Measurements from ENCODE around the gene TMEM242.

DNA sequence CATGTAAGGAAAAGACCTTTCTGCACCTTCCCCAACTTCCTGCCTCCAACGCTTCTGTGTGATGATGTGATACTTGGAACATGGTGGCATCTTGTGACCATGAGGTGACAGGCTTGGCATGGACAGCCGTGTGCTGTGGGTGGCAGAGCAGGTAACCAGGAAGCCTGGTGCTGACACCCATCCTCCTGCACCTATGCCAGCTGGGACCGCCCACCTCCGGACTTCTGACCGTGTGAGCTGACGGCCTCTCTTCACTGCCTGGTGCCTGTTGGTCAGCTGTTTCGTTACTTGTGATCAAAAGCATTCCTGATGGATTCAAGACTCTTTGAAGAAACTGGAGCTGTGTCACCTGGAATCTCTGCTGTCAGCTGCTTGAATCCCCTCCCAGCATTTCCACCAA, 70.3 kb downstream of the TMEM242 start:
- no peak for TF ChIP-seq POLR2A (IDR thresholded peaks at IDR 0.05)
- TF ChIP-seq, protein P1, sequence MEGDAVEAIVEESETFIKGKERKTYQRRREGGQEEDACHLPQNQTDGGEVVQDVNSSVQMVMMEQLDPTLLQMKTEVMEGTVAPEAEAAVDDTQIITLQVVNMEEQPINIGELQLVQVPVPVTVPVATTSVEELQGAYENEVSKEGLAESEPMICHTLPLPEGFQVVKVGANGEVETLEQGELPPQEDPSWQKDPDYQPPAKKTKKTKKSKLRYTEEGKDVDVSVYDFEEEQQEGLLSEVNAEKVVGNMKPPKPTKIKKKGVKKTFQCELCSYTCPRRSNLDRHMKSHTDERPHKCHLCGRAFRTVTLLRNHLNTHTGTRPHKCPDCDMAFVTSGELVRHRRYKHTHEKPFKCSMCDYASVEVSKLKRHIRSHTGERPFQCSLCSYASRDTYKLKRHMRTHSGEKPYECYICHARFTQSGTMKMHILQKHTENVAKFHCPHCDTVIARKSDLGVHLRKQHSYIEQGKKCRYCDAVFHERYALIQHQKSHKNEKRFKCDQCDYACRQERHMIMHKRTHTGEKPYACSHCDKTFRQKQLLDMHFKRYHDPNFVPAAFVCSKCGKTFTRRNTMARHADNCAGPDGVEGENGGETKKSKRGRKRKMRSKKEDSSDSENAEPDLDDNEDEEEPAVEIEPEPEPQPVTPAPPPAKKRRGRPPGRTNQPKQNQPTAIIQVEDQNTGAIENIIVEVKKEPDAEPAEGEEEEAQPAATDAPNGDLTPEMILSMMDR (IDR thresholded peaks at IDR 0.05): no peak
- TF ChIP-seq EP300 (IDR thresholded peaks at IDR 0.05): no peak

Data from ovary (tissue), 3 donors.